ENCODE measurements around the gene ZFYVE19.

The ZFYVE19 gene

GRCh38 chr15:40790718-40791117, 16.2 kb upstream of the ZFYVE19 start:
- Histone ChIP-seq H3K9me3 (replicated peaks in 1 of 2; ENCODE audit: control insufficient read depth in 2 of 2, insufficient read depth in 1 of 2, low read depth in 1 of 2, low read length in 2 of 2) (no peaks in the 10 kb centered on the region), H3K36me3 (replicated peaks in 1 of 2; ENCODE audit: control insufficient read depth in 2 of 2, insufficient read depth in 2 of 2, low read length in 2 of 2) (peaks cover 0 to 12% of the 10 kb centered on the region in 2 donors), H3K9ac (ENCODE audit: low read depth, low read length, poor library complexity) (no peak overlapping the region), H2BK120ac (ENCODE audit: low read depth, low read length) (no peak overlapping the region), H2BK12ac (ENCODE audit: low read length) (no peak overlapping the region), H3K27ac (replicated peaks; ENCODE audit: low read length) (no peak overlapping the region), H3K4me3 (ENCODE audit: low read length in 2 of 2) (no peak overlapping the region), H3K4me2 (ENCODE audit: insufficient read depth, low read length, poor library complexity, severe bottlenecking) (no peak overlapping the region), H2AK5ac (ENCODE audit: low read depth, low read length) (no peak overlapping the region), H2BK15ac (ENCODE audit: low read length) (no peak overlapping the region), H3K18ac (ENCODE audit: low read length) (no peak overlapping the region), H4K8ac (ENCODE audit: low read depth, low read length) (no peak overlapping the region), H4K91ac (ENCODE audit: low read depth, low read length, poor library complexity) (no peak overlapping the region), H2AFZ (ENCODE audit: low read length) (no peak overlapping the region), H3K23ac (ENCODE audit: low read depth, low read length, poor library complexity) (no peak overlapping the region), H3K27me3 (ENCODE audit: control insufficient read depth in 3 of 3, insufficient read depth in 3 of 3, low read depth in 1 of 3, low read length in 3 of 3) (no peaks in the 10 kb centered on the region), H3K4ac (ENCODE audit: low read length) (no peak overlapping the region), H3K14ac (ENCODE audit: low read length) (no peak overlapping the region), H2BK5ac (ENCODE audit: low read length) (no peak overlapping the region), H3K79me1 (ENCODE audit: low read depth, low read length) (peaks cover 1% of the 10 kb centered on the region), H3K4me1 (ENCODE audit: control insufficient read depth in 2 of 2, insufficient read depth in 1 of 2, low read depth in 1 of 2, low read length in 2 of 2) (peaks cover 0 to 2% of the 10 kb centered on the region in 2 donors)
- DNase-seq (ENCODE audit: low spot score): no peak
- WGBS, 2 donors (ENCODE audit: extremely low coverage in 2 of 2, insufficient read length in 2 of 2, insufficient replicate concordance in 1 of 2): no CpG with 5 or more reads among the region's 3 CpGs

DNA sequence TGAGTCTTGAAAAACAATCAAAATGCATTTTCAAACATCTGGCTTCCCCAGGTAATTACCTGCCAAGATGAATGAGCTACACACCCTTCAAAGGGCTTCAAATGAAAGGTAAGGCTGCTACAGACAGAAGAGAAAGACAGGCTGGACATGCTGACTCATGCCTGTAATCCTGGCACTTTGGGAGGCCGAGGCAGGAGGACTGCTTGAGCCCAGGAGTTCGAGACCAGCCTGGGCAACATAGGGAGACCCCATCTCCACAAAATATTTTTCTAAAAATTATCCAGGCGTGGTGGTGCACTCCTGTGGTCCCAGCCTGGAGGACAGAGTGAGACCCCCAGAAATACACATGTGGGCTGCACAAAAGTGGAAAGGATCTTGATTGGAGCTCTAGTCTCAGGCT, 14.5 kb upstream of the ZFYVE19 start:
- no peak overlapping the region for H3K9ac ChIP-seq (ENCODE audit: low read depth, low read length, poor library complexity)
- H2BK15ac ChIP-seq (ENCODE audit: low read length): no peak overlapping the region
- DNase-seq (ENCODE audit: low spot score): no peak
- H3K4ac ChIP-seq (ENCODE audit: low read length): no peak overlapping the region
- H3K4me2 ChIP-seq (ENCODE audit: insufficient read depth, low read length, poor library complexity, severe bottlenecking): no peak overlapping the region
- H3K23ac ChIP-seq (ENCODE audit: low read depth, low read length, poor library complexity): no peak overlapping the region
- H4K91ac ChIP-seq (ENCODE audit: low read depth, low read length, poor library complexity): no peak overlapping the region
- H2BK120ac ChIP-seq (ENCODE audit: low read depth, low read length): no peak overlapping the region
- no peak overlapping the region for H3K4me3 ChIP-seq (ENCODE audit: low read length in 2 of 2)
- H3K27ac ChIP-seq (replicated peaks; ENCODE audit: low read length): no peak overlapping the region
- no peak overlapping the region for H3K14ac ChIP-seq (ENCODE audit: low read length)
- H3K27me3 ChIP-seq (ENCODE audit: control insufficient read depth in 3 of 3, insufficient read depth in 3 of 3, low read depth in 1 of 3, low read length in 3 of 3): no peaks in the 10 kb centered on the region
- H3K4me1 ChIP-seq (ENCODE audit: control insufficient read depth in 2 of 2, insufficient read depth in 1 of 2, low read depth in 1 of 2, low read length in 2 of 2): peaks cover 0 to 2% of the 10 kb centered on the region in 2 donors
- no peak overlapping the region for H4K8ac ChIP-seq (ENCODE audit: low read depth, low read length)
- H3K79me1 ChIP-seq (ENCODE audit: low read depth, low read length): peaks cover 1% of the 10 kb centered on the region
- H2BK5ac ChIP-seq (ENCODE audit: low read length): no peak overlapping the region
- no peaks in the 10 kb centered on the region for H3K9me3 ChIP-seq (replicated peaks in 1 of 2; ENCODE audit: control insufficient read depth in 2 of 2, insufficient read depth in 1 of 2, low read depth in 1 of 2, low read length in 2 of 2)
- H3K18ac ChIP-seq (ENCODE audit: low read length): no peak overlapping the region
- no CpG with 5 or more reads among the region's 3 CpGs for WGBS, 2 donors (ENCODE audit: extremely low coverage in 2 of 2, insufficient read length in 2 of 2, insufficient replicate concordance in 1 of 2)
- H2AFZ ChIP-seq (ENCODE audit: low read length): no peak overlapping the region
- no peak overlapping the region for H2BK12ac ChIP-seq (ENCODE audit: low read length)
- peaks cover 0 to 12% of the 10 kb centered on the region in 2 donors for H3K36me3 ChIP-seq (replicated peaks in 1 of 2; ENCODE audit: control insufficient read depth in 2 of 2, insufficient read depth in 2 of 2, low read length in 2 of 2)
- no peak overlapping the region for H2AK5ac ChIP-seq (ENCODE audit: low read depth, low read length)

DNA sequence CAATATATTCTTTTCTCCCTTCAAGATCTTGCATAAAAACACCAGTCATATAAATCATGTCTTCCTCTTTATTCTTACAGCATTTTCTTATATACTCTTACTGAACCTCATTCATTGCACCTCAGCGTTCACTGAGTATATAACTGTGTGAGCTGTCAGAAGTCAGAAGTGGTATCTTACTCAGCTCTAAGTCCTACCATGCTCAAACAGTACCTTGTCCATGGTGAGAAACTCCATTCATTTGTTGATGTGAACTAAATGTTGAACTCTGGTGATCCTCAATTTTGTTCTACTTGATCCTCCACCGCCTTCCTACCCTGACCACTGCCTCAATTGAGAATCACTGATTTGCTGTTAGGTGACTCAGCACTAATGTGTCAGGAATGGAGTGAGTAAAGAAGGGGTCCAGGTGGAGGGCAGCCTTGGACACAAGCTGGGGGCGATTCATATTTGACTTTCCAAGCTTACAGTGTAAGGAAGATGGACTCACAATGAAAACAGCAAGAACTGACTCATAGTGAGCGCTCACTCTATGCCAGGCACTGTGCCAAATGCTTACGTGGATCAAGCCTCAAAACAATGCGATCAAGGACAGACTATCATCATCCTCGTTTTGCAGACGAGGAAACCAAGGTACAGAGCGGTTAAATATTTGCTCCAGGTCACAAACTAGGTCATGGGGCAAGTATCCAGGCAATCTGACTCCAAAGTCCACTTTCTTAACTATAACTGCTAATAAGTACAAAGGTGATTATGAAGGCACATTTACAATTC, 13.5 kb upstream of the ZFYVE19 start:
- Histone ChIP-seq H3K4me1 (ENCODE audit: control insufficient read depth in 2 of 2, insufficient read depth in 1 of 2, low read depth in 1 of 2, low read length in 2 of 2) (peaks cover under 1 to 4% of the 10 kb centered on the region in 2 donors), H2BK120ac (ENCODE audit: low read depth, low read length) (no peak overlapping the region), H3K36me3 (replicated peaks in 1 of 2; ENCODE audit: control insufficient read depth in 2 of 2, insufficient read depth in 2 of 2, low read length in 2 of 2) (peaks cover 0 to 12% of the 10 kb centered on the region in 2 donors), H4K8ac (ENCODE audit: low read depth, low read length) (no peak overlapping the region), H3K4me3 (ENCODE audit: low read length in 2 of 2) (no peak overlapping the region), H3K14ac (ENCODE audit: low read length) (no peak overlapping the region), H3K23ac (ENCODE audit: low read depth, low read length, poor library complexity) (no peak overlapping the region), H2BK15ac (ENCODE audit: low read length) (no peak overlapping the region), H2AK5ac (ENCODE audit: low read depth, low read length) (no peak overlapping the region), H3K27me3 (ENCODE audit: control insufficient read depth in 3 of 3, insufficient read depth in 3 of 3, low read depth in 1 of 3, low read length in 3 of 3) (no peaks in the 10 kb centered on the region), H2BK12ac (ENCODE audit: low read length) (no peak overlapping the region), H3K4ac (ENCODE audit: low read length) (no peak overlapping the region), H3K4me2 (ENCODE audit: insufficient read depth, low read length, poor library complexity, severe bottlenecking) (no peak overlapping the region), H3K27ac (replicated peaks; ENCODE audit: low read length) (no peak overlapping the region), H3K18ac (ENCODE audit: low read length) (no peak overlapping the region), H3K9me3 (replicated peaks in 1 of 2; ENCODE audit: control insufficient read depth in 2 of 2, insufficient read depth in 1 of 2, low read depth in 1 of 2, low read length in 2 of 2) (no peaks in the 10 kb centered on the region), H2BK5ac (ENCODE audit: low read length) (no peak overlapping the region), H2AFZ (ENCODE audit: low read length) (no peak overlapping the region), H4K91ac (ENCODE audit: low read depth, low read length, poor library complexity) (no peak overlapping the region), H3K79me1 (ENCODE audit: low read depth, low read length) (no peaks in the 10 kb centered on the region), H3K9ac (ENCODE audit: low read depth, low read length, poor library complexity) (no peak overlapping the region)
- WGBS, 2 donors (ENCODE audit: extremely low coverage in 2 of 2, insufficient read length in 2 of 2, insufficient replicate concordance in 1 of 2): no CpG with 5 or more reads among the region's 9 CpGs
- DNase-seq (ENCODE audit: low spot score): no peak

DNA sequence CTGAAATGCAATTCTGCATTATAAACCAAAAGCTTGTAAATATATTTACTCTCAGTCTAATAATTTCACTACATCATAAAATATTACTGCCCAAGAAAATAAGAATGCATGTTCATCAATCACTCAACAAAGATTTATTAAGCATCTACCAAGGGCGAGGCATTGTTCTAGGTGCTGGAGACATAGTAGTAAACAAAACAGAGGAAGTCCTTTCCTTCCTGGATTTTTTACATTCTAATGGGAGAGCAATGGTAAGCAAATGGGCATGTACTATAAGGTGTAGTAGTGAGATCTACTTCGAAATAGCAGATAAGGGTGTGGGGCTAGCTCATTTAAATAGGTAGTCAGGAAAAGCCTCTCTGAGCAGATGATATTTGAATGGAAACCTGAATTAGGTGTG, 10.8 kb upstream of the ZFYVE19 start:
- H3K9ac ChIP-seq (ENCODE audit: low read depth, low read length, poor library complexity): no peak overlapping the region
- H3K18ac ChIP-seq (ENCODE audit: low read length): no peak overlapping the region
- no peak overlapping the region for H2BK15ac ChIP-seq (ENCODE audit: low read length)
- no peak overlapping the region for H2AFZ ChIP-seq (ENCODE audit: low read length)
- WGBS, 2 donors (ENCODE audit: extremely low coverage in 2 of 2, insufficient read length in 2 of 2, insufficient replicate concordance in 1 of 2): no CpG with 5 or more reads among the region's 2 CpGs
- H3K4me2 ChIP-seq (ENCODE audit: insufficient read depth, low read length, poor library complexity, severe bottlenecking): no peak overlapping the region
- no peak overlapping the region for H3K23ac ChIP-seq (ENCODE audit: low read depth, low read length, poor library complexity)
- H3K4me1 ChIP-seq (ENCODE audit: control insufficient read depth in 2 of 2, insufficient read depth in 1 of 2, low read depth in 1 of 2, low read length in 2 of 2): peaks cover 2 to 10% of the 10 kb centered on the region in 2 donors
- H3K4me3 ChIP-seq (ENCODE audit: low read length in 2 of 2): no peak overlapping the region
- H2BK12ac ChIP-seq (ENCODE audit: low read length): no peak overlapping the region
- H2BK5ac ChIP-seq (ENCODE audit: low read length): no peak overlapping the region
- H2AK5ac ChIP-seq (ENCODE audit: low read depth, low read length): no peak overlapping the region
- no peaks in the 10 kb centered on the region for H3K27me3 ChIP-seq (ENCODE audit: control insufficient read depth in 3 of 3, insufficient read depth in 3 of 3, low read depth in 1 of 3, low read length in 3 of 3)
- no peaks in the 10 kb centered on the region for H3K9me3 ChIP-seq (replicated peaks in 1 of 2; ENCODE audit: control insufficient read depth in 2 of 2, insufficient read depth in 1 of 2, low read depth in 1 of 2, low read length in 2 of 2)
- no peaks in the 10 kb centered on the region for H3K79me1 ChIP-seq (ENCODE audit: low read depth, low read length)
- peaks cover 0 to 8% of the 10 kb centered on the region in 2 donors for H3K36me3 ChIP-seq (replicated peaks in 1 of 2; ENCODE audit: control insufficient read depth in 2 of 2, insufficient read depth in 2 of 2, low read length in 2 of 2)
- H4K8ac ChIP-seq (ENCODE audit: low read depth, low read length): no peak overlapping the region
- H2BK120ac ChIP-seq (ENCODE audit: low read depth, low read length): no peak overlapping the region
- no peak overlapping the region for H3K27ac ChIP-seq (replicated peaks; ENCODE audit: low read length)
- no peak overlapping the region for H4K91ac ChIP-seq (ENCODE audit: low read depth, low read length, poor library complexity)
- no peak for DNase-seq (ENCODE audit: low spot score)
- no peak overlapping the region for H3K14ac ChIP-seq (ENCODE audit: low read length)
- no peak overlapping the region for H3K4ac ChIP-seq (ENCODE audit: low read length)
